K562 (cell line): ENCODE results near the gene MOG. TPM values are rescaled to one million over a fixed set of nuclear protein-coding genes. Genes with fewer than 3 reads are reported as not detected.

Experiments
- ATF1 ChIP-seq, 2 experiments: fragments of 450-650 bp in 1 of 2; IDR thresholded peaks; 2 replicates each; pipeline ENCODE4 v1.6.1; 2016; ENCODE audit warnings: missing compliant biosample characterization in 1 of 2, missing genetic modification characterization in 1 of 2
- C11orf30 ChIP-seq: fragments of 450-650 bp; IDR thresholded peaks from 2 replicates; pipeline ENCODE4 v1.6.1; 2016; ENCODE audit warnings: low read depth, mild to moderate bottlenecking
- E2F3 ChIP-seq: fragments of 250-450 bp; sonication (Bioruptor Pico); IDR thresholded peaks from 2 replicates; pipeline ENCODE4 v1.4.0; 2020; ENCODE audit warnings: mild to moderate bottlenecking
- FOXK2 ChIP-seq, 2 experiments: fragments of 450-650 bp; IDR thresholded peaks in 1 of 2; conservative IDR thresholded peaks in 1 of 2; 2 replicates each; pipeline ENCODE4 v1.6.1; 2016; ENCODE audit warnings: low read depth in 2 of 2, mild to moderate bottlenecking in 1 of 2
- KAT2B ChIP-seq: IDR thresholded peaks from one replicate; pipeline ENCODE4 v1.6.1; 2012; ENCODE audit warnings: low read depth, mild to moderate bottlenecking, control low read depth, inconsistent platforms, low read length, moderate library complexity
- KLF6 ChIP-seq: fragments of 250-450 bp; sonication (Bioruptor Pico); IDR thresholded peaks from 2 replicates; pipeline ENCODE4 v1.4.0; 2020; ENCODE audit warnings: mild to moderate bottlenecking, moderate library complexity, borderline replicate concordance
- LARP7 ChIP-seq: fragments of 450-650 bp; IDR thresholded peaks from 2 replicates; pipeline ENCODE4 v1.6.1; 2016
- NCOR1 ChIP-seq: fragments of 450-650 bp; IDR thresholded peaks from 2 replicates; pipeline ENCODE4 v1.6.1; 2016; ENCODE audit warnings: mild to moderate bottlenecking, moderate library complexity
- NFRKB ChIP-seq: fragments of 450-650 bp; IDR thresholded peaks from 2 replicates; pipeline ENCODE4 v1.6.1; 2016; ENCODE audit warnings: low read depth
- RBM25 ChIP-seq: fragments of 200-400 bp; formaldehyde crosslinking; IDR thresholded peaks from 2 replicates; pipeline ENCODE4 v1.6.1; 2018; ENCODE audit warnings: low read length, low read depth, moderate library complexity; ENCODE audit not compliant: severe bottlenecking
- SAP30 ChIP-seq: fragments of 200-600 bp; sonication (generic); IDR thresholded peaks from 2 replicates; pipeline ENCODE4 v1.6.1; 2012; ENCODE audit warnings: borderline replicate concordance, low read depth, mild to moderate bottlenecking, moderate library complexity, low read length, control low read depth, inconsistent platforms; ENCODE audit not compliant: insufficient read depth, poor library complexity, severe bottlenecking
- SMC3 ChIP-seq: conservative IDR thresholded peaks from 2 replicates; pipeline ENCODE4 v1.6.1; 2011; ENCODE audit warnings: low read depth, low read length, improper control_type of control experiment; ENCODE audit not compliant: insufficient read depth
- TAF1 ChIP-seq: IDR thresholded peaks from 2 replicates; pipeline ENCODE4 v1.6.1; 2011; ENCODE audit warnings: mild to moderate bottlenecking, low read length, moderate library complexity; ENCODE audit not compliant: insufficient read depth, control insufficient read depth, severe bottlenecking; ENCODE audit errors: extremely low read depth
- U2AF1 ChIP-seq: fragments of 200-400 bp; formaldehyde crosslinking; optimal IDR thresholded peaks from 2 replicates; pipeline ENCODE3; 2017; ENCODE audit warnings: mild to moderate bottlenecking, low read depth, low read length, moderate library complexity
- ZNF165 ChIP-seq: fragments of 250-450 bp; sonication (Bioruptor Pico); IDR thresholded peaks from 2 replicates; pipeline ENCODE4 v1.4.0; 2020; ENCODE audit warnings: borderline replicate concordance
- ZNF184 ChIP-seq: sonication (generic); formaldehyde crosslinking; IDR thresholded peaks from 2 replicates; pipeline ENCODE4 v1.5.0; 2020; ENCODE audit warnings: missing genetic modification reagents
- polyA plus RNA-seq, 8 experiments: library from polyadenylated mRNA; depleted of rRNA in 4 of 8; stranded (reverse) in 5 of 8; unstranded in 3 of 8; fragments of >200 nt; fragmentation: Nextera tagmentation in 2 of 8; fragmentation: Illumina TruSeq in 1 of 8; extraction: Ambion mirVana in 2 of 8; extraction: Trizol in 1 of 8; gene quantifications; 2 replicates each; pipeline versions ENCODE4 v1.2.1 to v1.2.3, GENCODE V29; 2011 to 2014; ENCODE audit warnings: inconsistent platforms in 1 of 8, missing spikeins in 1 of 8
- total RNA-seq, 7 experiments: library from RNA; depleted of rRNA in 6 of 7; stranded (reverse); fragments of >200 nt in 6 of 7; fragmentation: Illumina TruSeq in 2 of 7; extraction: Trizol in 2 of 7; gene quantifications; 2 replicates each; pipeline versions ENCODE4 v1.2.1 to v1.2.3, GENCODE V29; 2011 to 2021; ENCODE audit warnings: low replicate concordance in 1 of 7
- TF ChIP-seq, protein P1 (sequence below), 3 experiments: fragments of 200-800 bp in 1 of 3; fragments of 250-450 bp in 1 of 3; fragments of 450-650 bp in 1 of 3; sonication (Bioruptor Pico) in 1 of 3; sonication (Bioruptor generic) in 1 of 3; formaldehyde crosslinking in 1 of 3; IDR thresholded peaks; 2 replicates each; pipeline versions ENCODE4 v1.6.1 to v1.8.0; 2016 to 2022; ENCODE audit warnings: mild to moderate bottlenecking in 2 of 3, missing genetic modification characterization in 2 of 3, missing compliant biosample characterization in 1 of 3, moderate library complexity in 1 of 3
- TF ChIP-seq, protein P2 (sequence below): fragments of 450-650 bp; IDR thresholded peaks from 2 replicates; pipeline ENCODE4 v1.6.1; 2017; ENCODE audit warnings: antibody characterized with exemption
- TF ChIP-seq, protein P3 (sequence below), 3 experiments: IDR thresholded peaks in 2 of 3; conservative IDR thresholded peaks in 1 of 3; 2 replicates each; pipeline ENCODE4 v1.5.1; 2011 to 2012; ENCODE audit warnings: low read length in 3 of 3, mild to moderate bottlenecking in 3 of 3, control low read depth in 2 of 3, improper control_type of control experiment in 1 of 3, inconsistent platforms in 1 of 3, low read depth in 1 of 3, mixed read lengths in 1 of 3, moderate library complexity in 1 of 3; ENCODE audit not compliant: insufficient read depth in 2 of 3

Gene MOG
- total and polyA plus RNA-seq, 9 of the 15 experiments (the other 6 are each of a cell fraction or from before 2014, with no cell fraction given), result not detected

DNA sequence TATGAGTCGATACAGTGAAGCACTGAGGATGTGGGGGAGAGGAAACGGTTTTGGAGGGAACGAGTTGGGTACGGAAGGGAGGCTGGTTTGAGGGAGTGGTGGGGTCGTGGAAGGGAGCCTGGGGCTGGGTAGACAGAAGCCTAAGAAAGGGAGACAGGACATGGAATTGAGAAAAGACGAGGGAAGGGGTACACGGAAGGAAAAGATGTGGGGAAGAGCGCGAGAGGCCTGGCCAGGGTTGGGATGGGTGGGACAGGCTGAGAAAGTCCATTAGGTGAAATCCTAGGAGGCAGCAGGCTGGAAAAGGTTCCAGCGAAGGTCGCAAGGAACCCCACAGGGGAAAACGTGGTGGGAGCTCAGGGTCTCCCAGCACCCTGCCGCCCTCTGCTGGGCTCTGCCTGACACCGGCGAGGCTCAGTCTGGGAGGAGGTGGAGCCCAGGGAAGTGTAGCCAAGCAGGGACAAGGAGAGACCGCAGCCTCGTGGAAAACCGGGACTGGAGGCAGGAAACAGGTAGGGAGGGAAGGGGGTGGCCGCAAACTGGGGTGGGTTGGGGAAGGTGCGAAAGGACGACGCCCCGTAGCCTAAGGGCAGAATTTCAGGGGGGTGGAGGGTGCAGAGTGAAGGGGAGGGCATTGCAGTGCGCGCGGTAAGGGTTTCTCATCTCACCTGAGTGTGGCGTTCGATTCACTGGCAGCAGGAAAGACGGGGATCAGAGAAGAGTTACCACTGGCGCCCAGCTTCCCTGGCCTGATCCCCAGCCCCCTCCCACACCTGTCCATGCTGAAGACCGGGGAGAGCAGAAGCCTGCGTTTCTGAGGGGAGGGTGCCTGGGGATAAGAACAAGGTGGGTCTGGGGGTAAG lies 28.2 kb upstream of the MOG start (continued):
- TF ChIP-seq, protein P1, sequence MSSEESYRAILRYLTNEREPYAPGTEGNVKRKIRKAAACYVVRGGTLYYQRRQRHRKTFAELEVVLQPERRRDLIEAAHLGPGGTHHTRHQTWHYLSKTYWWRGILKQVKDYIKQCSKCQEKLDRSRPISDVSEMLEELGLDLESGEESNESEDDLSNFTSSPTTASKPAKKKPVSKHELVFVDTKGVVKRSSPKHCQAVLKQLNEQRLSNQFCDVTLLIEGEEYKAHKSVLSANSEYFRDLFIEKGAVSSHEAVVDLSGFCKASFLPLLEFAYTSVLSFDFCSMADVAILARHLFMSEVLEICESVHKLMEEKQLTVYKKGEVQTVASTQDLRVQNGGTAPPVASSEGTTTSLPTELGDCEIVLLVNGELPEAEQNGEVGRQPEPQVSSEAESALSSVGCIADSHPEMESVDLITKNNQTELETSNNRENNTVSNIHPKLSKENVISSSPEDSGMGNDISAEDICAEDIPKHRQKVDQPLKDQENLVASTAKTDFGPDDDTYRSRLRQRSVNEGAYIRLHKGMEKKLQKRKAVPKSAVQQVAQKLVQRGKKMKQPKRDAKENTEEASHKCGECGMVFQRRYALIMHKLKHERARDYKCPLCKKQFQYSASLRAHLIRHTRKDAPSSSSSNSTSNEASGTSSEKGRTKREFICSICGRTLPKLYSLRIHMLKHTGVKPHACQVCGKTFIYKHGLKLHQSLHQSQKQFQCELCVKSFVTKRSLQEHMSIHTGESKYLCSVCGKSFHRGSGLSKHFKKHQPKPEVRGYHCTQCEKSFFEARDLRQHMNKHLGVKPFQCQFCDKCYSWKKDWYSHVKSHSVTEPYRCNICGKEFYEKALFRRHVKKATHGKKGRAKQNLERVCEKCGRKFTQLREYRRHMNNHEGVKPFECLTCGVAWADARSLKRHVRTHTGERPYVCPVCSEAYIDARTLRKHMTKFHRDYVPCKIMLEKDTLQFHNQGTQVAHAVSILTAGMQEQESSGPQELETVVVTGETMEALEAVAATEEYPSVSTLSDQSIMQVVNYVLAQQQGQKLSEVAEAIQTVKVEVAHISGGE (CRISPR knock-in tag; IDR thresholded peaks at IDR 0.05), result 0 out of 6 replicates have a peak, but pooled peaks of 1 of the 3 experiments have one; percentile 33
- TF ChIP-seq U2AF1 (no peak), E2F3 (no peak), C11orf30 (no peak), NCOR1 (0 out of 2 replicates have a peak, but pooled peaks have one; percentile 29), TAF1 (peak; percentile 33), ATF1 (CRISPR knock-in tag; IDR thresholded peaks at IDR 0.05) (no peak), ATF1 (tag; IDR thresholded peaks at IDR 0.05) (no peak), KLF6 (no peak), SMC3 (peak; percentile 45; the same call in 1 of the 2 replicates), SAP30 (peak; percentile 40), RBM25 (no peak), ZNF165 (CRISPR knock-in tag) (no peak), ZNF184 (CRISPR knock-in tag) (peak; percentile 59; the same call in 1 of the 2 replicates), KAT2B (no peak), NFRKB (peak; percentile 84), FOXK2 (conservative IDR thresholded peaks at IDR 0.05 in 1 of 2, IDR thresholded peaks at IDR 0.05 in 1 of 2; ENCODE audit: low read depth in 2 of 2) (peak; percentile 6 to 17; a peak in 2 of 4 replicates), LARP7 (peak; percentile 97; the same call in 1 of the 2 replicates)
- TF ChIP-seq, protein P2, sequence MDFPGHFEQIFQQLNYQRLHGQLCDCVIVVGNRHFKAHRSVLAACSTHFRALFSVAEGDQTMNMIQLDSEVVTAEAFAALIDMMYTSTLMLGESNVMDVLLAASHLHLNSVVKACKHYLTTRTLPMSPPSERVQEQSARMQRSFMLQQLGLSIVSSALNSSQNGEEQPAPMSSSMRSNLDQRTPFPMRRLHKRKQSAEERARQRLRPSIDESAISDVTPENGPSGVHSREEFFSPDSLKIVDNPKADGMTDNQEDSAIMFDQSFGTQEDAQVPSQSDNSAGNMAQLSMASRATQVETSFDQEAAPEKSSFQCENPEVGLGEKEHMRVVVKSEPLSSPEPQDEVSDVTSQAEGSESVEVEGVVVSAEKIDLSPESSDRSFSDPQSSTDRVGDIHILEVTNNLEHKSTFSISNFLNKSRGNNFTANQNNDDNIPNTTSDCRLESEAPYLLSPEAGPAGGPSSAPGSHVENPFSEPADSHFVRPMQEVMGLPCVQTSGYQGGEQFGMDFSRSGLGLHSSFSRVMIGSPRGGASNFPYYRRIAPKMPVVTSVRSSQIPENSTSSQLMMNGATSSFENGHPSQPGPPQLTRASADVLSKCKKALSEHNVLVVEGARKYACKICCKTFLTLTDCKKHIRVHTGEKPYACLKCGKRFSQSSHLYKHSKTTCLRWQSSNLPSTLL, result peak; percentile 54; the same call in 1 of the 2 replicates
- TF ChIP-seq, protein P3, sequence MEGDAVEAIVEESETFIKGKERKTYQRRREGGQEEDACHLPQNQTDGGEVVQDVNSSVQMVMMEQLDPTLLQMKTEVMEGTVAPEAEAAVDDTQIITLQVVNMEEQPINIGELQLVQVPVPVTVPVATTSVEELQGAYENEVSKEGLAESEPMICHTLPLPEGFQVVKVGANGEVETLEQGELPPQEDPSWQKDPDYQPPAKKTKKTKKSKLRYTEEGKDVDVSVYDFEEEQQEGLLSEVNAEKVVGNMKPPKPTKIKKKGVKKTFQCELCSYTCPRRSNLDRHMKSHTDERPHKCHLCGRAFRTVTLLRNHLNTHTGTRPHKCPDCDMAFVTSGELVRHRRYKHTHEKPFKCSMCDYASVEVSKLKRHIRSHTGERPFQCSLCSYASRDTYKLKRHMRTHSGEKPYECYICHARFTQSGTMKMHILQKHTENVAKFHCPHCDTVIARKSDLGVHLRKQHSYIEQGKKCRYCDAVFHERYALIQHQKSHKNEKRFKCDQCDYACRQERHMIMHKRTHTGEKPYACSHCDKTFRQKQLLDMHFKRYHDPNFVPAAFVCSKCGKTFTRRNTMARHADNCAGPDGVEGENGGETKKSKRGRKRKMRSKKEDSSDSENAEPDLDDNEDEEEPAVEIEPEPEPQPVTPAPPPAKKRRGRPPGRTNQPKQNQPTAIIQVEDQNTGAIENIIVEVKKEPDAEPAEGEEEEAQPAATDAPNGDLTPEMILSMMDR (IDR thresholded peaks at IDR 0.05 in 2 of 3, conservative IDR thresholded peaks at IDR 0.05 in 1 of 3; ENCODE audit: insufficient read depth in 2 of 3, low read depth in 1 of 3, low read length in 3 of 3), result peak; percentile 86 to 87 (median 86)
